NCI-H2171 (cell line): ENCODE data around the gene RAB13.

ENCODE experiments used
- DNase-seq: peaks from one replicate; lab custom pipeline; 2025; lab: John Stamatoyannopoulos, UW

RAB13 gene

DNA sequence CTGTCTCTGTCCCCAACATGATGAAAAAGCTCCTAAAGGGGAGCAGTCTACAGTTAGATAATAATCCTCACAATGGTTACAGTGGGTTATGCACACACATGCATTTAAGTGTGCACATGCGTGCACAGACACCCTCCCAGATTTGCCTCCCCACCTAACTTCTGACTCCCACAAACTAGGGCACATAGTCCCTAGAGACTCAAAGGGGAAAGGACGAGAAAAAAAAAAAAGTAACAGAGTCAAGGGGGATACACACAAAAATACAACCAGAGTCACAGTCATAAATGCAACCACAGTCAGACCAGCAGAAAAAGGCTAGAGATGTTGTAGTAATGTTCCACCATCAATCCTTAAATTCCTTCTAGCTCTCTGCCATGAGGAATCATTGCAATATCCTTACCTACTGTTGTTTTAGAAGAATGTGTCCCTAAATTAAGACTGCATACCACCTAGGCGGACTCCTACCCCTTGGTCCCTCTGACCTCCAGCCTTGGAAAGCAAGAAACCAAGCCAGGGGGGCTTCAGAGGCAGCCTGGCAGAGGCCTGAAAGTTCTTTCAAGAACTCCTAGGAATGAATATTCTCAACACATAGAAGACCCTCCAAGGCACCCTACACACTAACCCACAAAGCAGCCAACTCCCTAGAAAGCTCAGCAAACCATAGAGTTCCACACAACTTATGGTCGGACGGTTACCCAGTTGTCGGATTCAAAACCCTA, 29.0 kb downstream of the RAB13 start:
- DNase-seq, result no peak

GRCh38 chr1:153954826-153955225, 31.3 kb downstream of the RAB13 start:
- no peak for DNase-seq

GRCh38 chr1:153953859-153954365, 32.2 kb downstream of the RAB13 start:
- no peak for DNase-seq

GRCh38 chr1:153951801-153952200, 34.3 kb downstream of the RAB13 start:
- DNase-seq, result no peak

- DNase-seq, result no peak
Observed at GRCh38 chr1:153951183-153951582, 35.0 kb downstream of the RAB13 start.

- DNase-seq, result peak; percentile 69
Observed at GRCh38 chr1:153946622-153947241, 39.4 kb downstream of the RAB13 start, which contains the start of gene DENND4B. TSS of gene DENND4B (minus strand) at chr1:153946718. CDS start at chr1:153944374, 2,344 bp downstream.

DNA sequence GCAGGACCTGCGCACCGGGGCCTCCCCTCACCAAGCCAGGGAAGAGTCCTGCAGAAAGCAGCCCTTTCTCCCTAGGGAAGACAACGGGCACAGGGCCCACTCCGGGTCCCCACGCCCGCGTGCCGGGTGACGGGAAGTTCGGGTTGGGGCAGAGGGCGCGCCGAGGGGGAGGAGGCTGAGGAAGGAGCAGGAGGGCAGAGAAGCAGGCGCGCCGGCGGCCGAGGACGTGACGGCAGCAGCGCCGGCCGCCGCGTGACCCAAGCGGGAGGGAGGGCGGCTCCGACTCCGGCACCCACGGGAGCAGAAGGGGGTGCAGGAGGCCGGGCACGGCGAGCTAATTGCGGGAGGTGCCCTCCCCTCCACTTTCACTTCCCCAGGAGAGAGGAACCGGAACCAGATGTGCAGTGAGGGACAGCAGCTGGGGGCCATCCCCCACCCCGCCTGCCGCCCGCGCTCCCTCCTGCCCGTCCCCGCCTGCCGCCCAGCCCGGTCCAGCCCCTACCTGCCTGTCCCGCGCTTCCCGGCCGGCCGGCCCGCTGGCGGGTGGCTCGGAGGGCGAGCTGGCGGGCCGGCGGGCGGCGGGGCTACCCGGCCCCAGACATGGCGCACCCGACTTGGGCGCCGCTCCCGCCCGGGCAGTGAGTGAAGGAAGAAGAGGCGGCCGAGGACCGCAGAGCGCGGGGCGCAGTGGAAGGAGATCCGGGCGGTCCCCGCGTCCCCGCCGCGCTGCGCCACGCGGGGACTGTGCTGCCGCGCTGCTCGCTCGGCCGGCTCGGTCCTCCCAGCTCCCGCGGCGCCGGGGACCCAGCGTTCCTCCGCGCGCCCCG, 40.1 kb downstream of the RAB13 start:
- DNase-seq, result peak; percentile 48

DNA sequence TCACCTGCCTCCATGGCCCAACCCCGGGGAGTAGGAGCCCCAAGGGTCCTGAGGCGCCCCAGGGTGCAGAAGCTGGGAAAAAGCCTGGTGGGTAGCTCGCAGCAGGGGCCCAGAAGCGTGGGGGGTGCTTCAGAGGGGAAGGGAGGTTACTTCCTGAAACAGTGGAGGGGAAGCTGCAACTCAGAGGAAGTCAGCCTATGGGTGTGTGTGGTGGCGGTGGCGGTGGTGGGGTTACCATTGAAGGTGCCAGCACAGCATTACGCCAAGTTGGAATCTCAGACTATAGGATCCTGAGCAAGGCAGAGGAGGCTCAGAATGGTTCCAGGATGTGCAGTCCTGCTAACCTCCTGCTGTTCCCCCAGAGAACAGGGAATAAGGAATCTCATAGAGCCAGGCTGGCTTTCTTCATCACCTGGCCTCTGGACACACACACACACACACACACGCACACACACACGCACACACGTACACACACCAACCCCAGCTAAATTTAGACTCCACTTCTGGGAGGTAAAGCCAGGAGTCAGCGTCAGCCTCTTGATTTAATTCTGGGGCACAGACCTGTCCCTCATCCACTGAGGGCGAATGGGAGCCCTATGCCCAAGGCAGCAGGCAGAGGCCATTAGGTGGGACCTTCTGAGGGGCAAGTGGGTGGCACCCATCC, 40.9 kb downstream of the RAB13 start:
- DNase-seq, result no peak

- no peak for DNase-seq
Observed at GRCh38 chr1:153944827-153945117, 41.4 kb downstream of the RAB13 start.

- no peak for DNase-seq
Observed at GRCh38 chr1:153944005-153944826, 41.9 kb downstream of the RAB13 start.

DNA sequence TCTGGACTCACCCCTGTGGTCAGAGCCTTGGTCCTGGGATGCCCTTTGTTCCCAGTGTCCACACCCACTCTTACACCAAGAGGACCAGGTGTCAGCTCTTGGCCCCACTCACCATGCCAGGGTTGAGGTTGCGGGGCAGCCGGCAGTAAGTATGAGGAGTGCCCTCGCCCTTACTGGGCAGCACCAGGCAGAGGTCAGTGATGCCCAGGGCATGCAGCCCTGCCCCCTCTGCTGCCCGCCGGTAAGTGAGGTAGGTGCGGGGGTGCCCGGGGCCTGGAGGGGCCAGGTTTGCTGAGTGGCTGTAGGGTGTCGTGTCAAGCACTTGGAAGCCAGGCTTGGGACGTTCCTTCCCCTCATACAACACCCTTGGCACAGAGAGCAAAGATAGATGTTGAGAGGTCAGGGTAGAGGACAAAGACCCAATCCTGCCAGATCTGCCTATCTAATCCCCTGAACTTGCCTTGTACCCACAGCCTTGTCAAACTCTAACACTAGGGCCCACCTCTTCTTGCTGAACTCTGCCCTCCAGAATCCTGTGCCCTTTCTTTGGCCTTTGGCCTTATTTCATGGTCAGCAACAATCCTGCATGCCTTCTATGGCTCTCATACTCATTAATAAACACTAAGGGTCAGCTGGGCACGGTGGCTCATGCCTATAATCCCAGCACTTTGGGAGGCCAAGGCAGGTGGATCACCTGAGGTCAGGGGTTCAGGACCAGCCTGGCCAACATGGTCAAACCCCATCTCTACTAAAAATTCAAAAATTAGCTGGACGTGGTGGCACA, 43.2 kb downstream of the RAB13 start:
- DNase-seq, result no peak

DNA sequence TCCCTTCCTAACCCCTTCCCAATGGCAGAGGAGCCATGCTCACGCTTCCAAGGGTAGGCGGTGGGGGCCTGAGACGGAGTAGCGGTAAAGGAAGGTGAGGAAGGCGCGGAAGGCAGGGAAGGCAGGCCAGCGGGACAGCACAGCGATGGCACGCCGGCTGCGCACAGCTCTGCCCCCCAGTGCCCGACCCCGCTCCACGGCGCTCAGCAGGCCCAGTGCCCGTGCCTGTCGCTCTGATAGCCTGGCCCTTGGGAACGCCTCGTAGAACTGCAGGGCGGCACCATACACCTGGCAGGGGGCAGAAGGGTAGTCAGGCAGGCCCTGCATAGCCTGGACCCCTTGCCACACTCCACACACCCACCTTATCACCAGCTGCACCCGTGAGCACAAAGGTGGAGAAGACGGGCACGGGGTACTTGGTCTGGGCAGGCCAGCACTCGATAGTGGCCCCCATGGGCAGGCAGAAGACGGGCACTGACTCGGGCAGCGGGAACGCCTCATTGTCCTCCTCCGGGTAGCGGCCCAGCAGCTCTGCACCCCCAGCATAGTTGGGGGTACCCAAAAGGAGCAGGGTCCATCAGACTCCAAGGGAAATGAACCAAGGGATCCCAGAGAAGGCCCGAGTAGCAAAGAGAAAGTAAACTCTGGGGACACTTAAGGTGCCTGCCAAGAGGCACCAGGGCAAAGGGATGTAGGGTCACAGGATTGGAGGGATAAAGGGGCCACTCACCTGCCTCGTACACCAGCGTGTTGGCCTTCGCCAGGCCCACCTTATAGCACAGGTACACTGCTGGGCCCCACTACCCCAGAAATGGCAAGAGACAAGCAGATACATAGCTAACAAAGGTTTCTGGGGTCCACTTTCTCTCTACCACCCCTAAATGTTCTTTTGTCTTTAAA, 44.1 kb downstream of the RAB13 start:
- no peak for DNase-seq

DNA sequence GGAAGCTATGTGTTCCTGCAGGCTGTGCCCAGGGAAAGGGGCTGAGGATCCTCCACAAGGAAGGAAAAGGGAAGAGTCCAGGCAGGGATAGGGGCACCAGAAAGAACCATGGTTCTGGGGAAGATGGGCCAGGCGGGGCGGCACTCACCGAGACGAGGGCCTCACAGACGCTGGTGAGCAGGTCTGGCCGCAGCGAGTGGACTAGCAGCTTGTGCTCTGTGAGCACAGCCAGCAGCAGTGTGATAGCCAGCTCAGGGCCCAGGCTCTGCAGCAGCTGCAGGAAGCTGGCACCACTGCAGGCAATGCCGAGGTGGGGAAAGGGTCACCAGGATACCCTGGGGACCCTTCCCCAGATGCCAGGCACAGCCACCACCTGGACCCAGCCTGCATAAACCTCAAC, 45.4 kb downstream of the RAB13 start:
- no peak for DNase-seq

- no peak for DNase-seq
Observed at GRCh38 chr1:153939476-153939875, 46.7 kb downstream of the RAB13 start.

GRCh38 chr1:153938996-153939395, 47.1 kb downstream of the RAB13 start:
- DNase-seq, result no peak

DNA sequence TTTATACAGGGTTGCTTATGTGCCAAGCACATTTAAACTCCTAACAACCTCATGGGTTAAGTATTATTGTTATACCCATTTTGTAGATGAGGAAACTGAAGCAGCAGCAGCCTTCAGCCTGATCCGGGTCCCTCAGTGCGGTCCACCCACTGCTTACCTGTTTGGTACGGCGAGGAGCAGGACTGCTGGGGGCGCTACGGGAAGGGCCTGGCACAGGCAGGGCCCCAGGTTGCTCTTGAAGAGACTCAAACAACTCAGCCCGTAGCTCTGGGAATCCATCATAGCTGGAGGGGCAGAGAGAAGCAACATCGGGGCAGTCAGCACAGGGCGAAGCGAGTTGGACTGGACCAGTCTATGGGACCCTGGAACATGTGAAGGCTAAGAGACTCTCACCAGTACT, 48.8 kb downstream of the RAB13 start:
- no peak for DNase-seq

DNA sequence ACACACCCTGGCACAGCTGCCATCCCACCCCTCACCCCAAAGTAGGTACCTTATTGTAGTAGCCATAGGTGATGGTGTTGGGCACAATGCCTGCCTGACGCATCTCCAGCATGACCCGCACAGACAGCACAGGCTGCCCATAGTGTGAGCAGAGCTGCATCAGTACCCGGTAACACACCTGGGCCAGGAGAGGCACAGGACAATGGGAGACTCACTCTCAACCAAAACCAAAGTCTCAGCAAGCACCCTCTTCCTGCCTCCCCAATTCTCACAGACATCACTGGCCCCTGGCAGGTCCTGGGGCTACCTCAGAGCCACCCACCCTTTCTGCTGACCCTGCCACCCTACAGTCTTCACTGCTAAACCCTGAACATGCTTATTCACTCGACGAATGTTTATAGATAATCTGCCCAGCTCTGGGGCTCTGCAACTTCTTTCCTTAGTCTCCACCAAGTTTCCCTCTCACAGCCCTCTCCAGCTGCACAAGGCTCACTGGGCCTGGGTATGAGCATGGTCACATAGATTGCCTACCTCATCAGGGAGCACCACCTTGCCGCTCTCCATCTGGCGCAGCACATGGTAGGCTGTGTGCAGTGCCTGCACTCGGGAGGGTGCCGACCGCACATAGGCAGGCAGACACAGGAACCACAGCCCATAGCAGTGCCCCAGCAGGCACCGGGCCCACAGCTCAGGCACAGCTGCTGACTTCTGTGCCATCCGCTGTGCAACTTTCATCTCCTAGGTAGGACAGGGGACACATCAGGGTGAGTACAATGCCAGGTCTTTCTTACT, 49.9 kb downstream of the RAB13 start:
- DNase-seq, result no peak

GRCh38 chr1:153934746-153935145, 51.4 kb downstream of the RAB13 start:
- no peak for DNase-seq

GRCh38 chr1:153933955-153934354, 52.2 kb downstream of the RAB13 start:
- DNase-seq, result no peak
